ENCODE data around the gene BICDL2. TPM values are rescaled to one million over a fixed set of nuclear protein-coding genes. Genes with fewer than 3 reads are reported as not detected.

Gene BICDL2
- total and polyA plus RNA-seq, 9 of the 15 experiments (the other 6 are each of a cell fraction or from before 2014, with no cell fraction given) = 0.09 to 0.28 (median 0.09) TPM; not detected in 6

GRCh38 chr16:3071655-3072054 is 34.9 kb upstream of the BICDL2 start:
- no peak for FAIRE-seq
- H3K27me3 ChIP-seq (ENCODE audit: control insufficient read depth in 2 of 2, insufficient read depth in 2 of 2, low read length in 2 of 2) = peaks cover 0 to 12% of the 10 kb centered on the region in 2 experiments; a peak in 3 of 5 replicates
- H3K9me1 ChIP-seq (ENCODE audit: control insufficient read depth, insufficient read depth, low read length) = no peaks in the 10 kb centered on the region
- no peaks in the 10 kb centered on the region for H3K9me3 ChIP-seq (replicated peaks; ENCODE audit: control insufficient read depth, insufficient read depth, low read depth, low read length)
- no peak overlapping the region for H3K4me3 ChIP-seq
- no peak overlapping the region for H3K9ac ChIP-seq (ENCODE audit: insufficient read depth in 1 of 2, low read depth in 2 of 2, low read length in 2 of 2)
- DNase-seq (ENCODE audit: extremely low read depth in 1 of 4, low spot score in 3 of 4) = no peak
- H3K79me2 ChIP-seq (ENCODE audit: control insufficient read depth, insufficient read depth, low read length) = no peaks in the 10 kb centered on the region
- H4K20me1 ChIP-seq (replicated peaks; ENCODE audit: control insufficient read depth, insufficient read depth, low read length) = no peaks in the 10 kb centered on the region
- H3K4me1 ChIP-seq (replicated peaks in 1 of 2; ENCODE audit: control insufficient read depth in 2 of 2, insufficient read depth in 2 of 2, low read length in 2 of 2) = peaks cover 14 to 33% of the 10 kb centered on the region in 2 experiments
- H3K36me3 ChIP-seq (ENCODE audit: control insufficient read depth, insufficient read depth, low read length) = no peaks in the 10 kb centered on the region
- POLR2A ChIA-PET = no interaction called here
- TF ChIP-seq, protein P1, sequence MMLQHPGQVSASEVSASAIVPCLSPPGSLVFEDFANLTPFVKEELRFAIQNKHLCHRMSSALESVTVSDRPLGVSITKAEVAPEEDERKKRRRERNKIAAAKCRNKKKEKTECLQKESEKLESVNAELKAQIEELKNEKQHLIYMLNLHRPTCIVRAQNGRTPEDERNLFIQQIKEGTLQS (IDR thresholded peaks at IDR 0.05) = no peak
- TF ChIP-seq, protein P1 (CRISPR knock-in tag; conservative IDR thresholded peaks at IDR 0.05) = no peak
- TF ChIP-seq CXXC5 (CRISPR knock-in tag; IDR thresholded peaks at IDR 0.05) (no peak), KAT2B (IDR thresholded peaks at IDR 0.05; ENCODE audit: low read depth, low read length) (no peak), KHSRP (IDR thresholded peaks at IDR 0.05) (no peak), CBX1 (IDR thresholded peaks at IDR 0.05; ENCODE audit: low read depth) (no peak), GABPB2 (CRISPR knock-in tag; conservative IDR thresholded peaks at IDR 0.05) (no peak), TBP (optimal IDR thresholded peaks at IDR 0.05; ENCODE audit: low read depth, low read length) (no peak), STAT5A (IDR thresholded peaks at IDR 0.05; ENCODE audit: borderline replicate concordance, low read length) (no peak), SAFB2 (IDR thresholded peaks at IDR 0.05; ENCODE audit: borderline replicate concordance, low read depth, low read length, severe bottlenecking) (no peak)
- TF ChIP-seq, protein P2, sequence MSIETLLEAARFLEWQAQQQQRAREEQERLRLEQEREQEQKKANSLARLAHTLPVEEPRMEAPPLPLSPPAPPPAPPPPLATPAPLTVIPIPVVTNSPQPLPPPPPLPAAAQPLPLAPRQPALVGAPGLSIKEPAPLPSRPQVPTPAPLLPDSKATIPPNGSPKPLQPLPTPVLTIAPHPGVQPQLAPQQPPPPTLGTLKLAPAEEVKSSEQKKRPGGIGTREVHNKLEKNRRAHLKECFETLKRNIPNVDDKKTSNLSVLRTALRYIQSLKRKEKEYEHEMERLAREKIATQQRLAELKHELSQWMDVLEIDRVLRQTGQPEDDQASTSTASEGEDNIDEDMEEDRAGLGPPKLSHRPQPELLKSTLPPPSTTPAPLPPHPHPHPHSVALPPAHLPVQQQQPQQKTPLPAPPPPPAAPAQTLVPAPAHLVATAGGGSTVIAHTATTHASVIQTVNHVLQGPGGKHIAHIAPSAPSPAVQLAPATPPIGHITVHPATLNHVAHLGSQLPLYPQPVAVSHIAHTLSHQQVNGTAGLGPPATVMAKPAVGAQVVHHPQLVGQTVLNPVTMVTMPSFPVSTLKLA (conservative IDR thresholded peaks at IDR 0.05) = no peak
- TF ChIP-seq, protein P3, sequence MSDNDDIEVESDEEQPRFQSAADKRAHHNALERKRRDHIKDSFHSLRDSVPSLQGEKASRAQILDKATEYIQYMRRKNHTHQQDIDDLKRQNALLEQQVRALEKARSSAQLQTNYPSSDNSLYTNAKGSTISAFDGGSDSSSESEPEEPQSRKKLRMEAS (CRISPR knock-in tag; IDR thresholded peaks at IDR 0.05) = no peak
- CTCF ChIA-PET (ENCODE audit: low intra/inter-chr PET ratio) = no interaction called here
- H3K27ac ChIP-seq (ENCODE audit: extremely low read depth, low read depth, low read length) = no peak overlapping the region
- 66% methylated on average over 7 of the region's 7 CpGs for WGBS (ENCODE audit: insufficient coverage, low coverage, missing lambda C conversion rate)
- in situ Hi-C loops (cut with MboI) = no loop called here
- intact Hi-C loops (cut with micrococcal nuclease) = no loop called here
- no peak overlapping the region for H3K4me2 ChIP-seq (ENCODE audit: insufficient read depth, low read length)
- ATAC-seq = no peak
- no peak overlapping the region for H2AFZ ChIP-seq (ENCODE audit: low read depth, low read length)
- no TSS peak for BruUV-seq (replicated peaks)

Measured in K562 (cell line).